ENCODE results near the gene ITGB3. TPM values are rescaled to one million over a fixed set of nuclear protein-coding genes. Genes with fewer than 3 reads are reported as not detected.

The ITGB3 gene
- total and polyA plus RNA-seq, 10 of the 15 experiments (the other 5 are each of a cell fraction or from before 2014, with no cell fraction given) = 0.69 to 22.8 (median 13.6) TPM

DNA sequence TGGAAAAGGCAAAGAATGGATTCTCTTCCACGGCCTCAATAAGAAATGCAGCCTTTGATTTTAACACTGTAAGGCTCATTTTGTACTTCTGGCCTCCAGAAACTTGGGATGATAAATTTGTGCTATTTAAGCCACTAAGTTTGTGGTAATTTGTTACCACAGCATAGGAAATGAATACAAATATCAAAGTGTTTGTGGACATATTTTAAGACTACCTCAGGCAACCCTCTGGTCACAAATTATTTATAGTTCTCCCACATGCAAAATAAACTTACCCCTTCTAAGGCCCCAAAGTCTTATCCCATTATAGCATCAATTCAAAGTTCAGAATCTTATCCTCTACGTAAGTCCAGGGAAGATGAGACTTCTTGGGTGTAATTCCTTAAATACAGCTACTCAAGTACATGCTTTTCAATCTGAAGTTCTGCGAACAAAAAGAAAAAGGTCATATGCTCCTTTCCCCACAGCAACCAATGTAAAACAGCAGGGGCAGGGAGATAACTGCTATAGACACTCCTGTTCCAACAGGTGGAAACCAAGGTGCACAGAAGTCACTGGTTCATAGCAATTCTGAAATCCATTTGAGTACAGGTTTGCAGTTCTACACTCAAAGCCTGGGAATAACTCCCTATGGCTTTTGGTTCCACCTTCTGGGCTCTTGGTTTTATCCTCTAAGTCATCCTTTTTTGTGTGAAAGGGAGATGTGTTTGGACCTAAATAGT, 64.7 kb downstream of the ITGB3 start (continued):
- TF ChIP-seq, protein P1, sequence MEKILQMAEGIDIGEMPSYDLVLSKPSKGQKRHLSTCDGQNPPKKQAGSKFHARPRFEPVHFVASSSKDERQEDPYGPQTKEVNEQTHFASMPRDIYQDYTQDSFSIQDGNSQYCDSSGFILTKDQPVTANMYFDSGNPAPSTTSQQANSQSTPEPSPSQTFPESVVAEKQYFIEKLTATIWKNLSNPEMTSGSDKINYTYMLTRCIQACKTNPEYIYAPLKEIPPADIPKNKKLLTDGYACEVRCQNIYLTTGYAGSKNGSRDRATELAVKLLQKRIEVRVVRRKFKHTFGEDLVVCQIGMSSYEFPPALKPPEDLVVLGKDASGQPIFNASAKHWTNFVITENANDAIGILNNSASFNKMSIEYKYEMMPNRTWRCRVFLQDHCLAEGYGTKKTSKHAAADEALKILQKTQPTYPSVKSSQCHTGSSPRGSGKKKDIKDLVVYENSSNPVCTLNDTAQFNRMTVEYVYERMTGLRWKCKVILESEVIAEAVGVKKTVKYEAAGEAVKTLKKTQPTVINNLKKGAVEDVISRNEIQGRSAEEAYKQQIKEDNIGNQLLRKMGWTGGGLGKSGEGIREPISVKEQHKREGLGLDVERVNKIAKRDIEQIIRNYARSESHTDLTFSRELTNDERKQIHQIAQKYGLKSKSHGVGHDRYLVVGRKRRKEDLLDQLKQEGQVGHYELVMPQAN (conservative IDR thresholded peaks at IDR 0.05) = no peak
- TF ChIP-seq RAD21 (IDR thresholded peaks at IDR 0.05; ENCODE audit: insufficient read depth, low read depth, low read length) (peak; percentile 18; the same call in 1 of the 2 replicates), MEF2A (IDR thresholded peaks at IDR 0.05; ENCODE audit: insufficient read depth, low read depth, low read length) (peak; percentile 50; the same call in 1 of the 2 replicates), SREBF2 (IDR thresholded peaks at IDR 0.05; ENCODE audit: low read length) (no peak), RUNX3 (IDR thresholded peaks at IDR 0.05; ENCODE audit: low read length) (peak; percentile 71), NFYA (IDR thresholded peaks at IDR 0.05; ENCODE audit: borderline replicate concordance, low read depth, low read length) (no peak), WRNIP1 (IDR thresholded peaks at IDR 0.05; ENCODE audit: borderline replicate concordance, low read depth, low read length) (no peak), TARDBP (IDR thresholded peaks at IDR 0.05; ENCODE audit: borderline replicate concordance) (no peak), NR2C2 (IDR thresholded peaks at IDR 0.05; ENCODE audit: borderline replicate concordance, control insufficient read depth, insufficient read length, low read depth) (no peak)
- TF ChIP-seq, protein P2, sequence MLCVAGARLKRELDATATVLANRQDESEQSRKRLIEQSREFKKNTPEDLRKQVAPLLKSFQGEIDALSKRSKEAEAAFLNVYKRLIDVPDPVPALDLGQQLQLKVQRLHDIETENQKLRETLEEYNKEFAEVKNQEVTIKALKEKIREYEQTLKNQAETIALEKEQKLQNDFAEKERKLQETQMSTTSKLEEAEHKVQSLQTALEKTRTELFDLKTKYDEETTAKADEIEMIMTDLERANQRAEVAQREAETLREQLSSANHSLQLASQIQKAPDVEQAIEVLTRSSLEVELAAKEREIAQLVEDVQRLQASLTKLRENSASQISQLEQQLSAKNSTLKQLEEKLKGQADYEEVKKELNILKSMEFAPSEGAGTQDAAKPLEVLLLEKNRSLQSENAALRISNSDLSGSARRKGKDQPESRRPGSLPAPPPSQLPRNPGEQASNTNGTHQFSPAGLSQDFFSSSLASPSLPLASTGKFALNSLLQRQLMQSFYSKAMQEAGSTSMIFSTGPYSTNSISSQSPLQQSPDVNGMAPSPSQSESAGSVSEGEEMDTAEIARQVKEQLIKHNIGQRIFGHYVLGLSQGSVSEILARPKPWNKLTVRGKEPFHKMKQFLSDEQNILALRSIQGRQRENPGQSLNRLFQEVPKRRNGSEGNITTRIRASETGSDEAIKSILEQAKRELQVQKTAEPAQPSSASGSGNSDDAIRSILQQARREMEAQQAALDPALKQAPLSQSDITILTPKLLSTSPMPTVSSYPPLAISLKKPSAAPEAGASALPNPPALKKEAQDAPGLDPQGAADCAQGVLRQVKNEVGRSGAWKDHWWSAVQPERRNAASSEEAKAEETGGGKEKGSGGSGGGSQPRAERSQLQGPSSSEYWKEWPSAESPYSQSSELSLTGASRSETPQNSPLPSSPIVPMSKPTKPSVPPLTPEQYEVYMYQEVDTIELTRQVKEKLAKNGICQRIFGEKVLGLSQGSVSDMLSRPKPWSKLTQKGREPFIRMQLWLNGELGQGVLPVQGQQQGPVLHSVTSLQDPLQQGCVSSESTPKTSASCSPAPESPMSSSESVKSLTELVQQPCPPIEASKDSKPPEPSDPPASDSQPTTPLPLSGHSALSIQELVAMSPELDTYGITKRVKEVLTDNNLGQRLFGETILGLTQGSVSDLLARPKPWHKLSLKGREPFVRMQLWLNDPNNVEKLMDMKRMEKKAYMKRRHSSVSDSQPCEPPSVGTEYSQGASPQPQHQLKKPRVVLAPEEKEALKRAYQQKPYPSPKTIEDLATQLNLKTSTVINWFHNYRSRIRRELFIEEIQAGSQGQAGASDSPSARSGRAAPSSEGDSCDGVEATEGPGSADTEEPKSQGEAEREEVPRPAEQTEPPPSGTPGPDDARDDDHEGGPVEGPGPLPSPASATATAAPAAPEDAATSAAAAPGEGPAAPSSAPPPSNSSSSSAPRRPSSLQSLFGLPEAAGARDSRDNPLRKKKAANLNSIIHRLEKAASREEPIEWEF (IDR thresholded peaks at IDR 0.05; ENCODE audit: insufficient replicate concordance, low read depth, low read length) = no peak
- TF ChIP-seq, protein P3, sequence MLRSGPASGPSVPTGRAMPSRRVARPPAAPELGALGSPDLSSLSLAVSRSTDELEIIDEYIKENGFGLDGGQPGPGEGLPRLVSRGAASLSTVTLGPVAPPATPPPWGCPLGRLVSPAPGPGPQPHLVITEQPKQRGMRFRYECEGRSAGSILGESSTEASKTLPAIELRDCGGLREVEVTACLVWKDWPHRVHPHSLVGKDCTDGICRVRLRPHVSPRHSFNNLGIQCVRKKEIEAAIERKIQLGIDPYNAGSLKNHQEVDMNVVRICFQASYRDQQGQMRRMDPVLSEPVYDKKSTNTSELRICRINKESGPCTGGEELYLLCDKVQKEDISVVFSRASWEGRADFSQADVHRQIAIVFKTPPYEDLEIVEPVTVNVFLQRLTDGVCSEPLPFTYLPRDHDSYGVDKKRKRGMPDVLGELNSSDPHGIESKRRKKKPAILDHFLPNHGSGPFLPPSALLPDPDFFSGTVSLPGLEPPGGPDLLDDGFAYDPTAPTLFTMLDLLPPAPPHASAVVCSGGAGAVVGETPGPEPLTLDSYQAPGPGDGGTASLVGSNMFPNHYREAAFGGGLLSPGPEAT (IDR thresholded peaks at IDR 0.05; ENCODE audit: low read depth) = no peak
- TF ChIP-seq, protein P4, sequence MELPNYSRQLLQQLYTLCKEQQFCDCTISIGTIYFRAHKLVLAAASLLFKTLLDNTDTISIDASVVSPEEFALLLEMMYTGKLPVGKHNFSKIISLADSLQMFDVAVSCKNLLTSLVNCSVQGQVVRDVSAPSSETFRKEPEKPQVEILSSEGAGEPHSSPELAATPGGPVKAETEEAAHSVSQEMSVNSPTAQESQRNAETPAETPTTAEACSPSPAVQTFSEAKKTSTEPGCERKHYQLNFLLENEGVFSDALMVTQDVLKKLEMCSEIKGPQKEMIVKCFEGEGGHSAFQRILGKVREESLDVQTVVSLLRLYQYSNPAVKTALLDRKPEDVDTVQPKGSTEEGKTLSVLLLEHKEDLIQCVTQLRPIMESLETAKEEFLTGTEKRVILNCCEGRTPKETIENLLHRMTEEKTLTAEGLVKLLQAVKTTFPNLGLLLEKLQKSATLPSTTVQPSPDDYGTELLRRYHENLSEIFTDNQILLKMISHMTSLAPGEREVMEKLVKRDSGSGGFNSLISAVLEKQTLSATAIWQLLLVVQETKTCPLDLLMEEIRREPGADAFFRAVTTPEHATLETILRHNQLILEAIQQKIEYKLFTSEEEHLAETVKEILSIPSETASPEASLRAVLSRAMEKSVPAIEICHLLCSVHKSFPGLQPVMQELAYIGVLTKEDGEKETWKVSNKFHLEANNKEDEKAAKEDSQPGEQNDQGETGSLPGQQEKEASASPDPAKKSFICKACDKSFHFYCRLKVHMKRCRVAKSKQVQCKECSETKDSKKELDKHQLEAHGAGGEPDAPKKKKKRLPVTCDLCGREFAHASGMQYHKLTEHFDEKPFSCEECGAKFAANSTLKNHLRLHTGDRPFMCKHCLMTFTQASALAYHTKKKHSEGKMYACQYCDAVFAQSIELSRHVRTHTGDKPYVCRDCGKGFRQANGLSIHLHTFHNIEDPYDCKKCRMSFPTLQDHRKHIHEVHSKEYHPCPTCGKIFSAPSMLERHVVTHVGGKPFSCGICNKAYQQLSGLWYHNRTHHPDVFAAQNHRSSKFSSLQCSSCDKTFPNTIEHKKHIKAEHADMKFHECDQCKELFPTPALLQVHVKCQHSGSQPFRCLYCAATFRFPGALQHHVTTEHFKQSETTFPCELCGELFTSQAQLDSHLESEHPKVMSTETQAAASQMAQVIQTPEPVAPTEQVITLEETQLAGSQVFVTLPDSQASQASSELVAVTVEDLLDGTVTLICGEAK (IDR thresholded peaks at IDR 0.05; ENCODE audit: borderline replicate concordance) = no peak
- TF ChIP-seq, protein P5, sequence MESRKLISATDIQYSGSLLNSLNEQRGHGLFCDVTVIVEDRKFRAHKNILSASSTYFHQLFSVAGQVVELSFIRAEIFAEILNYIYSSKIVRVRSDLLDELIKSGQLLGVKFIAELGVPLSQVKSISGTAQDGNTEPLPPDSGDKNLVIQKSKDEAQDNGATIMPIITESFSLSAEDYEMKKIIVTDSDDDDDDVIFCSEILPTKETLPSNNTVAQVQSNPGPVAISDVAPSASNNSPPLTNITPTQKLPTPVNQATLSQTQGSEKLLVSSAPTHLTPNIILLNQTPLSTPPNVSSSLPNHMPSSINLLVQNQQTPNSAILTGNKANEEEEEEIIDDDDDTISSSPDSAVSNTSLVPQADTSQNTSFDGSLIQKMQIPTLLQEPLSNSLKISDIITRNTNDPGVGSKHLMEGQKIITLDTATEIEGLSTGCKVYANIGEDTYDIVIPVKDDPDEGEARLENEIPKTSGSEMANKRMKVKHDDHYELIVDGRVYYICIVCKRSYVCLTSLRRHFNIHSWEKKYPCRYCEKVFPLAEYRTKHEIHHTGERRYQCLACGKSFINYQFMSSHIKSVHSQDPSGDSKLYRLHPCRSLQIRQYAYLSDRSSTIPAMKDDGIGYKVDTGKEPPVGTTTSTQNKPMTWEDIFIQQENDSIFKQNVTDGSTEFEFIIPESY (IDR thresholded peaks at IDR 0.05) = no peak
